NCI-H345 (cell line): Measurements from ENCODE around the gene ANXA5.
"Not testable (repeated sequence)": the region's sequence is repeated elsewhere in the genome, so short reads cannot be mapped to it uniquely, and the experiment has no call there.

Experiments
- DNase-seq: peaks from one replicate; lab custom pipeline; 2025; lab: John Stamatoyannopoulos, UW

ANXA5 gene

GRCh38 chr4:121677524-121677923 lies 19.3 kb downstream of the ANXA5 start:
- DNase-seq = no peak

- no peak for DNase-seq
These were observed 20.3 kb downstream of the ANXA5 start for GRCh38 chr4:121676345-121677075.

GRCh38 chr4:121675715-121676114 lies 21.1 kb downstream of the ANXA5 start:
- no peak for DNase-seq

- no peak for DNase-seq
These were observed 22.1 kb downstream of the ANXA5 start for GRCh38 chr4:121674696-121675095.

GRCh38 chr4:121674191-121674590 lies 22.6 kb downstream of the ANXA5 start:
- DNase-seq = no peak

- no peak for DNase-seq
These were observed 27.6 kb downstream of the ANXA5 start for GRCh38 chr4:121669163-121669550.

- DNase-seq = no peak
These were observed 28.2 kb downstream of the ANXA5 start for GRCh38 chr4:121668368-121669162.

GRCh38 chr4:121666091-121666679 lies 30.6 kb downstream of the ANXA5 start:
- DNase-seq = no peak

GRCh38 chr4:121665371-121665770 lies 31.4 kb downstream of the ANXA5 start:
- DNase-seq = no peak

GRCh38 chr4:121662225-121662624 lies 34.6 kb downstream of the ANXA5 start:
- no peak for DNase-seq

- not testable (repeated sequence) for DNase-seq
These were observed 36.4 kb downstream of the ANXA5 start for GRCh38 chr4:121660175-121660933.

- DNase-seq = no peak
These were observed 38.7 kb downstream of the ANXA5 start for GRCh38 chr4:121658125-121658524.

GRCh38 chr4:121656269-121656641 lies 40.5 kb downstream of the ANXA5 start:
- peak; percentile 28 for DNase-seq

GRCh38 chr4:121655320-121656268 lies 41.2 kb downstream of the ANXA5 start:
- DNase-seq = no peak

- no peak for DNase-seq
These were observed 42.0 kb downstream of the ANXA5 start for GRCh38 chr4:121654738-121655137.

GRCh38 chr4:121653986-121654385 lies 42.8 kb downstream of the ANXA5 start:
- no peak for DNase-seq

- no peak for DNase-seq
These were observed 43.6 kb downstream of the ANXA5 start for GRCh38 chr4:121653214-121653613.

- no peak for DNase-seq
These were observed 45.2 kb downstream of the ANXA5 start for GRCh38 chr4:121651597-121651996.

- no peak for DNase-seq
These were observed 46.0 kb downstream of the ANXA5 start for GRCh38 chr4:121650741-121651140.

- no peak for DNase-seq
These were observed 48.3 kb downstream of the ANXA5 start for GRCh38 chr4:121648516-121648915.
